K562 (cell line): Measurements from ENCODE around the gene NSRP1. TPM values are rescaled to one million over a fixed set of nuclear protein-coding genes. Genes with fewer than 3 reads are reported as not detected.
A peak's percentile ranks its signal among the peaks of the same experiment; 100 is the strongest.

Experiments
- ATAC-seq: fragments of 200-7000 bp; cut with Tn5 transposase; 3 replicates; pipeline ENCODE4 v1.9.1; 2020; ENCODE audit warnings: moderate library complexity
- BruUV-seq: library from RNA; stranded (reverse); fragments of 400-500 nt; replicated peaks from 2 replicates; lab custom pipeline; 2021; lab: Mats Ljungman, UMichigan
- CTCF ChIA-PET: fragments of 300-600 bp; formaldehyde crosslinking; extraction: SDS; loops from one replicate; lab custom pipeline; 2021; ENCODE audit warnings: low intra/inter-chr PET ratio; lab: Yijun Ruan, JAX
- POLR2A ChIA-PET: fragments of 300-600, 350-650 bp; sonication (Branson Sonifier 250); formaldehyde crosslinking; extraction: SDS; loops from one replicate; lab custom pipeline; 2021; ENCODE audit warnings: antibody characterized with exemption, inconsistent platforms; lab: Yijun Ruan, JAX
- DNase-seq, 4 experiments: peaks; one replicate each; pipeline versions ENCODE4 v3.0.0 to v3.0.0-alpha.2; 2011 to 2018; ENCODE audit warnings: low spot score in 3 of 4, mixed read lengths in 3 of 4; ENCODE audit errors: extremely low read depth in 1 of 4
- FAIRE-seq: peaks from 2 replicates; lab custom pipeline; 2011; peaks lifted over from hg19 to GRCh38; lab: Jason Lieb, UNC
- H2AFZ ChIP-seq: 2 replicates; pipeline ENCODE4 v1.6.0; 2011; ENCODE audit warnings: low read depth, low read length, control low read depth, inconsistent platforms
- H3K27ac ChIP-seq: fragments of 200-600 bp; 3 replicates; pipeline ENCODE4 v1.8.0; 2011; ENCODE audit warnings: low read depth, mild to moderate bottlenecking, control low read depth, inconsistent platforms, low read length, moderate library complexity, mixed read lengths; ENCODE audit errors: extremely low read depth
- H3K27me3 ChIP-seq, 2 experiments: fragments of 300-600 bp in 1 of 2; 2 replicates in 1 of 2; 3 replicates in 1 of 2; pipeline versions ENCODE4 v1.6.0 to v1.8.0; 2011; ENCODE audit warnings: inconsistent platforms in 2 of 2, low read length in 2 of 2, mild to moderate bottlenecking in 1 of 2, mixed read lengths in 1 of 2, moderate library complexity in 1 of 2; ENCODE audit not compliant: control insufficient read depth in 2 of 2, insufficient read depth in 2 of 2
- H3K36me3 ChIP-seq: fragments of 300-600 bp; 3 replicates; pipeline ENCODE4 v1.8.0; 2011; ENCODE audit warnings: mild to moderate bottlenecking, low read length, inconsistent platforms; ENCODE audit not compliant: control insufficient read depth, insufficient read depth
- H3K4me1 ChIP-seq, 2 experiments: fragments of 200-600 bp in 1 of 2; replicated peaks in 1 of 2; 2 replicates in 1 of 2; 3 replicates in 1 of 2; pipeline versions ENCODE4 v1.5.1 to v1.8.0; 2011; ENCODE audit warnings: inconsistent platforms in 2 of 2, low read length in 2 of 2, mild to moderate bottlenecking in 1 of 2, mixed read lengths in 1 of 2, moderate library complexity in 1 of 2; ENCODE audit not compliant: control insufficient read depth in 2 of 2, insufficient read depth in 2 of 2
- H3K4me2 ChIP-seq: 2 replicates; pipeline ENCODE4 v1.6.1; 2011; ENCODE audit warnings: low read length, control low read depth, inconsistent platforms, mixed read lengths; ENCODE audit not compliant: insufficient read depth
- H3K4me3 ChIP-seq: fragments of 200-600 bp; sonication (generic), shearing (Covaris generic); 2 replicates; pipeline ENCODE4 v1.5.1; 2016; ENCODE audit warnings: control low read depth, inconsistent platforms
- H3K79me2 ChIP-seq: fragments of 200-600 bp; 3 replicates; pipeline ENCODE4 v1.8.0; 2011; ENCODE audit warnings: low read length, inconsistent platforms; ENCODE audit not compliant: control insufficient read depth, insufficient read depth
- H3K9ac ChIP-seq, 2 experiments: 2 replicates each; pipeline versions ENCODE4 v1.6.0 to v1.6.1; 2011; ENCODE audit warnings: low read depth in 2 of 2, low read length in 2 of 2, control low read depth in 1 of 2, inconsistent platforms in 1 of 2, mild to moderate bottlenecking in 1 of 2, mixed read lengths in 1 of 2; ENCODE audit not compliant: insufficient read depth in 1 of 2
- H3K9me1 ChIP-seq: one replicate; pipeline ENCODE4 v1.6.0; 2011; ENCODE audit warnings: inconsistent platforms, mild to moderate bottlenecking, low read length, moderate library complexity; ENCODE audit not compliant: control insufficient read depth, insufficient read depth
- H3K9me3 ChIP-seq: replicated peaks from 2 replicates; pipeline ENCODE4 v1.5.1; 2011; ENCODE audit warnings: low read depth, low read length, inconsistent platforms; ENCODE audit not compliant: control insufficient read depth, insufficient read depth
- H4K20me1 ChIP-seq: replicated peaks from 2 replicates; pipeline ENCODE4 v1.6.1; 2011; ENCODE audit warnings: low read length, inconsistent platforms, mixed read lengths; ENCODE audit not compliant: control insufficient read depth, insufficient read depth
- C11orf30 ChIP-seq: fragments of 450-650 bp; IDR thresholded peaks from 2 replicates; pipeline ENCODE4 v1.6.1; 2016; ENCODE audit warnings: low read depth, mild to moderate bottlenecking
- FOXA1 ChIP-seq: fragments of 450-650 bp; IDR thresholded peaks from 2 replicates; pipeline ENCODE4 v1.6.1; 2016; ENCODE audit warnings: mild to moderate bottlenecking, borderline replicate concordance
- FOXM1 ChIP-seq, 2 experiments: fragments of 450-650 bp in 1 of 2; sonication (generic) in 1 of 2; formaldehyde crosslinking in 1 of 2; IDR thresholded peaks; 2 replicates each; pipeline versions ENCODE4 v1.6.1 to v1.9.0; 2017 to 2022; ENCODE audit warnings: low read depth in 2 of 2, mild to moderate bottlenecking in 2 of 2, missing genetic modification reagents in 1 of 2, moderate library complexity in 1 of 2
- KAT2B ChIP-seq: IDR thresholded peaks from one replicate; pipeline ENCODE4 v1.6.1; 2012; ENCODE audit warnings: low read depth, mild to moderate bottlenecking, control low read depth, inconsistent platforms, low read length, moderate library complexity
- SIN3A ChIP-seq, 2 experiments: fragments of 150-350 bp in 1 of 2; IDR thresholded peaks; 2 replicates each; pipeline ENCODE4 v1.6.1; 2011 to 2016; ENCODE audit warnings: borderline replicate concordance in 2 of 2, low read depth in 2 of 2, low read length in 2 of 2, mild to moderate bottlenecking in 2 of 2, moderate library complexity in 2 of 2; ENCODE audit not compliant: control insufficient read depth in 1 of 2
- THAP7 ChIP-seq: fragments of 250-450 bp; sonication (Bioruptor Pico); IDR thresholded peaks from 2 replicates; pipeline ENCODE4 v1.5.0; 2021
- ZNF184 ChIP-seq: sonication (generic); formaldehyde crosslinking; IDR thresholded peaks from 2 replicates; pipeline ENCODE4 v1.5.0; 2020; ENCODE audit warnings: missing genetic modification reagents
- ZNF316 ChIP-seq: fragments of 450-650 bp; IDR thresholded peaks from 2 replicates; pipeline ENCODE4 v1.6.1; 2016
- ZNF778 ChIP-seq: fragments of 450-650 bp; formaldehyde crosslinking; IDR thresholded peaks from 2 replicates; pipeline ENCODE4 v1.4.0; 2020; ENCODE audit warnings: mild to moderate bottlenecking, moderate library complexity
- WGBS: fragments of 100-300 bp; shearing (Covaris generic); methylation state at CpG from one replicate; pipeline ENCODE4 v1.1.6; 2016; ENCODE audit warnings: low coverage, mixed read lengths; ENCODE audit not compliant: insufficient coverage; ENCODE audit errors: missing lambda C conversion rate; 5-methylcytosine and 5-hydroxymethylcytosine counted together
- in situ Hi-C: fragments of 300-500 bp; cut with MboI; formaldehyde crosslinking; loops from 4 replicates; pipeline ENCODE4 v1.15.0; 2018; ENCODE audit warnings: inconsistent platforms, mixed read lengths
- intact Hi-C: fragments of 100-400 bp; cut with micrococcal nuclease; formaldehyde crosslinking; loops from 2 replicates; pipeline ENCODE4 v1.14.2; 2022
- polyA plus RNA-seq, 8 experiments: library from polyadenylated mRNA; depleted of rRNA in 4 of 8; stranded (reverse) in 5 of 8; unstranded in 3 of 8; fragments of >200 nt; fragmentation: Nextera tagmentation in 2 of 8; fragmentation: Illumina TruSeq in 1 of 8; extraction: Ambion mirVana in 2 of 8; extraction: Trizol in 1 of 8; gene quantifications; 2 replicates each; pipeline versions ENCODE4 v1.2.1 to v1.2.3, GENCODE V29; 2011 to 2014; ENCODE audit warnings: inconsistent platforms in 1 of 8, missing spikeins in 1 of 8
- total RNA-seq, 7 experiments: library from RNA; depleted of rRNA in 6 of 7; stranded (reverse); fragments of >200 nt in 6 of 7; fragmentation: Illumina TruSeq in 2 of 7; extraction: Trizol in 2 of 7; gene quantifications; 2 replicates each; pipeline versions ENCODE4 v1.2.1 to v1.2.3, GENCODE V29; 2011 to 2021; ENCODE audit warnings: low replicate concordance in 1 of 7

NSRP1 gene
- total and polyA plus RNA-seq, 9 of the 15 experiments (the other 6 are each of a cell fraction or from before 2014, with no cell fraction given): 18.4 to 68.6 (median 32.7) TPM

GRCh38 chr17:30174556-30174955 lies 57.9 kb downstream of the NSRP1 start:
- intact Hi-C loops: no loop called here
- no peak overlapping the region for H2AFZ ChIP-seq
- FAIRE-seq (peak; percentile 26), DNase-seq (no peak), ATAC-seq (no peak)
- peaks cover 85% of the 10 kb centered on the region for H3K36me3 ChIP-seq
- no peaks in the 10 kb centered on the region for H4K20me1 ChIP-seq
- 100% methylated on average over 1 of the region's 1 CpG for WGBS
- no peaks in the 10 kb centered on the region for H3K9me1 ChIP-seq
- no peaks in the 10 kb centered on the region for H3K9me3 ChIP-seq
- in situ Hi-C loops: no loop called here
- no peaks in the 10 kb centered on the region for H3K4me1 ChIP-seq
- no peak overlapping the region for H3K4me3 ChIP-seq
- BruUV-seq: no TSS peak
- no peak overlapping the region for H3K9ac ChIP-seq
- peaks cover 9% of the 10 kb centered on the region; the same call in 1 of the 3 replicates for H3K79me2 ChIP-seq
- ChIA-PET CTCF (interaction anchor here (0.7 kb wide), 1 partner anchor 48 kb away, joined by 3 read pairs; no protein-coding TSS in a partner anchor), POLR2A (interaction anchor here (0.7 to 1.3 kb wide), 3 partner anchors 12 to 1072 kb away, joined by 3 to 4 read pairs (median 4); no protein-coding TSS in a partner anchor)
- H3K27me3 ChIP-seq: no peaks in the 10 kb centered on the region
- H3K27ac ChIP-seq: no peak overlapping the region
- no peak overlapping the region for H3K4me2 ChIP-seq
- TF ChIP-seq KAT2B (no peak), FOXM1 (IDR thresholded peaks at IDR 0.05; ENCODE audit: low read depth) (no peak), FOXM1 (CRISPR knock-in tag; IDR thresholded peaks at IDR 0.05; ENCODE audit: low read depth) (no peak), C11orf30 (peak; percentile 52), ZNF316 (peak; percentile 69), THAP7 (CRISPR knock-in tag) (no peak), SIN3A (IDR thresholded peaks at IDR 0.05; ENCODE audit: borderline replicate concordance in 2 of 2, control insufficient read depth in 1 of 2, low read depth in 2 of 2, low read length in 2 of 2) (no peak), ZNF778 (CRISPR knock-in tag) (no peak), ZNF184 (CRISPR knock-in tag) (no peak), FOXA1 (no peak)
- TF ChIP-seq, all 486 proteins: peak for 2
